ENCODE results near the gene RLF.

- TF ChIP-seq EP300 (IDR thresholded peaks at IDR 0.05) (no peak), MYC (IDR thresholded peaks at IDR 0.05; ENCODE audit: borderline replicate concordance, low read length) (no peak), CBX8 (IDR thresholded peaks at IDR 0.05) (no peak), CTCF (IDR thresholded peaks at IDR 0.05) (no peak), POLR2A (IDR thresholded peaks at IDR 0.05; ENCODE audit: low read length) (no peak), CEBPB (IDR thresholded peaks at IDR 0.05) (no peak), ESRRA (IDR thresholded peaks at IDR 0.05; ENCODE audit: borderline replicate concordance, low read length) (no peak), BCL3 (IDR thresholded peaks at IDR 0.05) (no peak)
- TF ChIP-seq, protein P1, sequence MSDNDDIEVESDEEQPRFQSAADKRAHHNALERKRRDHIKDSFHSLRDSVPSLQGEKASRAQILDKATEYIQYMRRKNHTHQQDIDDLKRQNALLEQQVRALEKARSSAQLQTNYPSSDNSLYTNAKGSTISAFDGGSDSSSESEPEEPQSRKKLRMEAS (IDR thresholded peaks at IDR 0.05): no peak
- TF ChIP-seq, protein P2, sequence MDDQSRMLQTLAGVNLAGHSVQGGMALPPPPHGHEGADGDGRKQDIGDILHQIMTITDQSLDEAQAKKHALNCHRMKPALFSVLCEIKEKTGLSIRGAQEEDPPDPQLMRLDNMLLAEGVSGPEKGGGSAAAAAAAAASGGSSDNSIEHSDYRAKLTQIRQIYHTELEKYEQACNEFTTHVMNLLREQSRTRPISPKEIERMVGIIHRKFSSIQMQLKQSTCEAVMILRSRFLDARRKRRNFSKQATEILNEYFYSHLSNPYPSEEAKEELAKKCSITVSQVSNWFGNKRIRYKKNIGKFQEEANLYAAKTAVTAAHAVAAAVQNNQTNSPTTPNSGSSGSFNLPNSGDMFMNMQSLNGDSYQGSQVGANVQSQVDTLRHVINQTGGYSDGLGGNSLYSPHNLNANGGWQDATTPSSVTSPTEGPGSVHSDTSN (IDR thresholded peaks at IDR 0.05): no peak
Measured at GRCh38 chr1:40257313-40257687, 96.1 kb downstream of the RLF start.
